ENCODE results near the gene SOX21.

DNA sequence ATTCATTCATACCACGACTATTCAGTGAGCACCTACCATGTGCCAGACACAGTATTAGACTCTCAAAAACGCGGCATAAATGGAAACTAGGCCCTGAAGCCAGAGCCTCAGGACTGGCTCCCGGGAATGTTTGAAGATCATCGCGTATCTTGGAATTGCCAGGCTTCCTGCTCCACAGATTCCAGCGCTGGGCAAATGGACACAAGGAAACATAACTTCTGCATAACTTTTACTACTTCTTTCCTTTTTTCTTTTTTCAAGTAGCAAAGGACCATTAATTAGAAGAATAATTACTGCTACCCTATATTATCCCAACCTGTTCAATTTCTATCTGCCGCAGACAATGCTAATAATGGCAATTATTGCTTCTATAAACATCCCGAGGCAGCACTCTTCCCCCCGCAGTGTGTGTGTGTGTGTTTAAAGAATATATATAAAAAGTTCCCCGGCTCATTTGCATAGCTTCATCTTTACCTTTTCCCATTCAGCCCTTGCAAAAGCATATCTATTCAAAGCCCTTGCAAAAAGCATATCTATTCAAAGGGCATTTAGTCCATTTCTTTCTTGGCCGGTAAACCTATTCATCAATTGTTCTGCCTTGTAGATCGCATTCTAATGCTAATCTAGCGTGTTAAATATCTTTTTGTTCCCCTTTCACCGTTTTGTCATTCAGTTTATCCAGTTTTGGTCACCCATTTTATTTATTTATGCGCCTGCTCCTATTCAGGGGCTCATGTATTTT is 6.1 kb downstream of the SOX21 start:
- TF ChIP-seq POLR2AphosphoS5 (IDR thresholded peaks at IDR 0.05) = no peak
- TF ChIP-seq, protein P1, sequence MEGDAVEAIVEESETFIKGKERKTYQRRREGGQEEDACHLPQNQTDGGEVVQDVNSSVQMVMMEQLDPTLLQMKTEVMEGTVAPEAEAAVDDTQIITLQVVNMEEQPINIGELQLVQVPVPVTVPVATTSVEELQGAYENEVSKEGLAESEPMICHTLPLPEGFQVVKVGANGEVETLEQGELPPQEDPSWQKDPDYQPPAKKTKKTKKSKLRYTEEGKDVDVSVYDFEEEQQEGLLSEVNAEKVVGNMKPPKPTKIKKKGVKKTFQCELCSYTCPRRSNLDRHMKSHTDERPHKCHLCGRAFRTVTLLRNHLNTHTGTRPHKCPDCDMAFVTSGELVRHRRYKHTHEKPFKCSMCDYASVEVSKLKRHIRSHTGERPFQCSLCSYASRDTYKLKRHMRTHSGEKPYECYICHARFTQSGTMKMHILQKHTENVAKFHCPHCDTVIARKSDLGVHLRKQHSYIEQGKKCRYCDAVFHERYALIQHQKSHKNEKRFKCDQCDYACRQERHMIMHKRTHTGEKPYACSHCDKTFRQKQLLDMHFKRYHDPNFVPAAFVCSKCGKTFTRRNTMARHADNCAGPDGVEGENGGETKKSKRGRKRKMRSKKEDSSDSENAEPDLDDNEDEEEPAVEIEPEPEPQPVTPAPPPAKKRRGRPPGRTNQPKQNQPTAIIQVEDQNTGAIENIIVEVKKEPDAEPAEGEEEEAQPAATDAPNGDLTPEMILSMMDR (IDR thresholded peaks at IDR 0.05) = no peak

All from breast epithelium (tissue), 3 donors.